NCI-H226 (cell line): ENCODE measurements around the gene AMZ1.
A peak's percentile ranks its signal among the peaks of the same experiment; 100 is the strongest.
"Not testable (repeated sequence)": the region's sequence is repeated elsewhere in the genome, so short reads cannot be mapped to it uniquely, and the experiment has no call there.

Experiments
- DNase-seq: peaks from one replicate; pipeline ENCODE4 v3.0.0-alpha.2; 2015

AMZ1 gene

GRCh38 chr7:2692543-2692942 is 4.5 kb downstream of the AMZ1 start:
- DNase-seq, result no peak

- not testable (repeated sequence) for DNase-seq
Measured at GRCh38 chr7:2693420-2694121, 5.6 kb downstream of the AMZ1 start.

GRCh38 chr7:2694122-2694436 is 6.1 kb downstream of the AMZ1 start:
- DNase-seq, result not testable (repeated sequence)

- DNase-seq, result no peak
Measured at GRCh38 chr7:2698581-2699288, 10.7 kb downstream of the AMZ1 start.

DNA sequence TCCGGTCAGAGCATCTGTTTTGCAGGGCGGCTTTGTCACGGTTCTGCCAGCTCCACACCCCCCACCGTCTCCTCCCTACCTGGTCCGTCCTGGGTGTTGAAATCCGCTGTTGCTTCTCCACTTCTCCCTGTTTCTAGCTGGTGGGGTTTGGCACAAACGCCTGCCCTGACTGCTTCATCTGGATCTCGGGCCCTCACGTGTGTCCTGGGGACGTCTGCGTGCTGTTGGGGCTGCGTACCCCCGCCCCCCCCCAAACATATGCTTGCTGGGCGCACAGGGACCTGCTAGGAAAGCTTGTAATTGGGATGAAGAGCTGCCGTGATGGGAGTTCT is 11.3 kb downstream of the AMZ1 start:
- DNase-seq, result no peak

GRCh38 chr7:2700141-2700850 is 12.3 kb downstream of the AMZ1 start:
- no peak for DNase-seq

DNA sequence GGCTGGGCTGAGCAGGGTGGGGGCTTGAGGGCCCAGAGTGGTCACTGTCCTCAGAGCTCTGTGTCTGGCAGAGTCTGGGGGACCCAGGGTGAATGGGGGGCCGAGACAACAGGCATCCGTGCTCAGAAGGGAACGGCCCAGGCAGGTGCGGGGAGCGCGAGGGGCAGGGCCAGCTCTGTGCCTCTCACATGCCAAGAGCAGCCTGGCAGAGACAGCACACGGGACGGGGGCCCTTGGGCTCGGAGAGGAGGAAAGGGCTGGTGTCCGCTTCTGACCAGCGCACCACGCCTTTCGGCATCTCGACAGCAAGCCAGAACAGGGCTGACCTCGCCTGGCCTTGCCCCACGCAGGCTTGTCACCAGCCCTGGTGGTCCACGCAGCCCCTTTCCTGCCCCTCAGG is 13.4 kb downstream of the AMZ1 start:
- DNase-seq, result no peak

DNA sequence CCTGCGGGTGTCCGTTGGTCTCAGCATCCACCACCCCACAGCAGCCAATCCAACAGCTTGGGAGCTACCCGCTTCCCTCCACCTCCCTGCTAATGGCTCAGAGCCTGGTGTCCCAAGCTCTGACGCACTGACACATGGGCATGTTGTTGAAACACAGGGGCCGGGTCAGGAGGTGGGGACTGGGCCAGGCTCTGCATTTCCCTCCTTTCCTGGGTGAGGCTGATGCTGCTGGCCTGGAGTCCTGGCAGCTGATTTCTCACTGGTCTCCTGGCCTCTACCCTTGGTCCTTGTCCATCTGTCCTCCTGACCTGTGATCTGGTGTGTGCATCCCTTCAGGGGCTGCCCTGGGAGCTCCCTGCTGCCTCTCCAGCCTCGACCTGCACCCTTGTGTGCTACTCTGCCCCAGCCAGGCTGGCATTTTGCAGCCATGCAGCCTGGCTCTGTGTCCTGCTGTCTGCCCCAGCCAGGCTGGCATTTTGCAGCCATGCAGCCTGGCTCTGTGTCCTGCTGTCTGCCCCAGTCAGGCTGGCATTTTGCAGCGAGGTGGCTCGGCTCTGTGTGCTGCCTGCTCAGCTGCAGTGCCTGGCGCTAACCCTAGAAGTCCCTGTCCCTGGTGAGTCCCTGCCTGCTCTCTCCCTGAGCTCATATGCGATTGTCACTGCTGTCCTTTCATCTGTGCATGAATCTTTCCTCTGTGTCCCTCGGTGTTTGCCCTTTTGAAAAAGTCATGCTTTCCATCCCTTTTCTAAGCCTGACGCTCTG is 14.0 kb downstream of the AMZ1 start:
- DNase-seq, result no peak

- DNase-seq, result no peak
Measured at GRCh38 chr7:2702594-2702957, 14.6 kb downstream of the AMZ1 start.

DNA sequence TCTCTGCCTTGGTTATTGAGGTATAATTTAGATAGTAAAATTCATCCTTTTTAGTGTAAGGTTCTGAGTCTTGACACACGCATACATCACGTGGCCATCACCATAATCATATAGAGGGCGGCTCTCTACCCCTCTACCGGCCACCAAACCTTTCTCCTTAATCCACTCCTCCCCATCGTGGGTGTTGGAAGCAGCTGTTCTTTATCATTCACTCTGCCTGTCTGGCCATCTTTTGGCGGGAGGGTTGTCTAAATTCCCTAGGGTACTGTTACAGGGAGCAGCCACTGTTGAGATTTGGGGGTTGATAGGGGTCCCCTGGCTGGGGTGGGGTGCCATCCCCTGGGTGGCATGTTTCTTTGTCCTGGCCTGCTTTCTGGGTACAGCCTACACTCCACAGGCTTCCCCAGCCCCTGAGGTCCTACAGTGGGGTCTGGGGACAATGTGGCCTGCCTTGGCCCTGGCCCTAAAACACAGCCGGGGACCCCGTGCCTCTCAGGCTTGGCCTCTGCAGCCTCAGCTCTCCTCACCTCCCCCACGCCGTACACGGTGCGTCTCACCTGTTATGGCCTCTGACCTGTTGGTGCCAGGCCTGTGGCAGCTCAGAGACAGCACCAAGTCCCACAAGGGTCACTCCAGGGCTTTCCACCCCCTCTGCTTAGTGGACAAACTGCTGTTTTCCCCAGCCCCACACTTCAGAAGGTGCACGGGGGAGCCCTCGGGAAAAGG is 17.5 kb downstream of the AMZ1 start:
- DNase-seq, result no peak

DNA sequence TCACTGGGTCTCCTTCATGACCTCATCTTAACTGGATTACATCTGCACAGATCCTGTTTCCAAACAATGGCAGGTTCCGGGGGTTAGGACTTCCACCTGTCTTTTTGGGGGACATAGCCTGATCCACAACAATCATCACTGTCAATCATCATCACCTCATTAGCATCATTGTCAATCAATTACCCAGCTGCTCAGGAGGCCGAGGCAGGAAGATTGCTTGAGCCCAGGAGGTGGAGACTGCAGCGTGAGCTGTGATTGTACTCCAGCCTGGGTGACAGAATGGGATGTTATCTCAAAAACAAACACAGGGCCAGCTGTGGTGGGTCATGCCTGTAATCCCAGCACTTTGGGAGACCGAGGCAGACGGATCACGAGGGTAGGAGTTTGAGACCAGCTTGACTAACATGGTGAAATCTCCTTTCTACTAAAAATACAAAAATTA is 18.7 kb downstream of the AMZ1 start:
- DNase-seq, result no peak

GRCh38 chr7:2707481-2707880 is 19.5 kb downstream of the AMZ1 start:
- no peak for DNase-seq

DNA sequence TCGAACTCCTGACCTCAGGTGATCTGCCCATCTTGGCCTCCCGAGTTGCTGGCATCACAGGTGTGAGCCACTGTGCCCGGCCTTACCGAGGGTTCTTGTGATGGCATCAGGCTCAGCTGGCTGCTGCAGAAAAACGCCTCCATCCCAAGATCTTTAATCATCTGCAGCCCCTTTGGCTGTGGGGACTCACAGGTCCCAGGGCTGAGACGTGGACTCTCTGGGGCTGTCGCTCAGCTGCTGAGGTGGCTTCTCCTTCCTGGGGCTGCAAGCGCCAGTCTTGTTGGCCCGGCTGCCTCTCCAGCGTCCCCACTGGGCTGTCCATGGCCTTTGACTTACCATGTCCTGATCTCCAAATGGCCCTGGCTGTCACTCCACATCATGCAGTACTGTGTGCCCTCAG is 20.0 kb downstream of the AMZ1 start:
- DNase-seq, result no peak

DNA sequence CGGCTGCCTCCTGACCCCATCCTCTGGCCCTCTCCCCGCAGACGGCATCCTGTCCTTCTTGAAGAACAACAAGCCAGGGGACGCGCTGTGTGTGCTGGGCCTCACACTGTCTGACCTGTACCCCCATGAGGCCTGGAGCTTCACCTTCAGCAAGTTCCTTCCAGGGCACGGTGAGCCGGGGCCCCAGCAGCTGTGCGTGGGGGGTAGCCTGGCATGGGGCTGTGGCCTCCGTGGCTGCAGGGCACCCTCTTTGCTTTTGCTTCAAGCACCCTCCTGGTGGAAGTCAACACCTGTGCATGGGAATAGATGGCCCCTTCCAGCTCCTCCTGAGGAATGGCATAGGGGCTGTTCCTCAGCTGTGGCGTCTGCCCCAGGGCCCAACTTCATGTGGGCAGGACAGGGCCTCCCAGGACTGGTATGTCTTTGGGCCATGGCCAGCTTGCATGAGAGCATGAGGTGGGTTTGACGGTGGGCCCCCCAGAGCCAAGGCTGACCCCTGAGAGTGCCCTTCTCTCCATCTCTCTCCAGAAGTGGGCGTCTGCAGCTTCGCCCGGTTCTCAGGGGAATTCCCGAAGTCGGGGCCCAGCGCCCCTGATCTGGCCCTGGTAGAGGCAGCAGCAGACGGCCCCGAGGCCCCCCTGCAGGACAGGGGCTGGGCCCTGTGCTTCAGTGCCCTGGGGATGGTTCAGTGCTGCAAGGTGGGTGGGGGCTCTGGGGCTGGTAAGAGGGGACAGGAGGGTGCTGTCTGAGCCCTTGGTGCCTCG is 20.7 kb downstream of the AMZ1 start:
- no peak for DNase-seq

DNA sequence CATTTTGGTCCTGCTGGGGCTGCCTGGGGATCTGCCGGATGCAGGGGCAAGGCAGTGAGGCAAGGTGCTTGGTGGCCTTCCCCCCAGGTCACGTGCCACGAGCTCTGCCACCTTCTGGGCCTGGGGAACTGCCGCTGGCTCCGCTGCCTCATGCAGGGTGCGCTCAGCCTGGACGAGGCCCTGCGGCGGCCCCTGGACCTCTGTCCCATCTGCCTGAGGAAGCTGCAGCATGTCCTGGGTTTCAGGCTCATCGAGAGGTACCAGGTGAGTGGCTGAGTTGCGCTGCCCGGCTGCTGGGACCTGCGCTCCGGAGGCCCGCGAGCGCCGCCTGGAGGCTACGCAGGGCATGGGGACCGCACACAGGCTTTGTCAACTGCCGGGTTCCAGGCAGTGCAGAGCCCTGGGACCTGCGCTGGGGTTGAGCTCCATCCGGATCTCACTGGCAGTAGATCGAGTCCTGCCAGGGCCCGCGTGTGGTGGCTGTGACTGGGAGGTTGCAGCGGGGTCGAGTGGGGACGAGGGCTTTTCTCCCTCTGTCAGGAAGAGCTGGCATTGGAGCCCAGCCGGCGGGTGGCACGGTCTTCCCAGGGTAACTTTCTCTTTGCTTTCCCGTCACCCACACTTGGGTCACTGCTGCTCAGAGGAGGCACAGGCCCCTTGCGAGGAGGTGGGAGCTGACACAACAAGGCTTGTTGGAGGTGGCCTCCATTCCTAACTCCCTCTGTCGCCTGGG is 21.7 kb downstream of the AMZ1 start:
- peak; percentile 28 for DNase-seq

GRCh38 chr7:2710286-2710655 is 22.3 kb downstream of the AMZ1 start:
- no peak for DNase-seq

- no peak for DNase-seq
Measured at GRCh38 chr7:2710901-2711551, 23.0 kb downstream of the AMZ1 start.

DNA sequence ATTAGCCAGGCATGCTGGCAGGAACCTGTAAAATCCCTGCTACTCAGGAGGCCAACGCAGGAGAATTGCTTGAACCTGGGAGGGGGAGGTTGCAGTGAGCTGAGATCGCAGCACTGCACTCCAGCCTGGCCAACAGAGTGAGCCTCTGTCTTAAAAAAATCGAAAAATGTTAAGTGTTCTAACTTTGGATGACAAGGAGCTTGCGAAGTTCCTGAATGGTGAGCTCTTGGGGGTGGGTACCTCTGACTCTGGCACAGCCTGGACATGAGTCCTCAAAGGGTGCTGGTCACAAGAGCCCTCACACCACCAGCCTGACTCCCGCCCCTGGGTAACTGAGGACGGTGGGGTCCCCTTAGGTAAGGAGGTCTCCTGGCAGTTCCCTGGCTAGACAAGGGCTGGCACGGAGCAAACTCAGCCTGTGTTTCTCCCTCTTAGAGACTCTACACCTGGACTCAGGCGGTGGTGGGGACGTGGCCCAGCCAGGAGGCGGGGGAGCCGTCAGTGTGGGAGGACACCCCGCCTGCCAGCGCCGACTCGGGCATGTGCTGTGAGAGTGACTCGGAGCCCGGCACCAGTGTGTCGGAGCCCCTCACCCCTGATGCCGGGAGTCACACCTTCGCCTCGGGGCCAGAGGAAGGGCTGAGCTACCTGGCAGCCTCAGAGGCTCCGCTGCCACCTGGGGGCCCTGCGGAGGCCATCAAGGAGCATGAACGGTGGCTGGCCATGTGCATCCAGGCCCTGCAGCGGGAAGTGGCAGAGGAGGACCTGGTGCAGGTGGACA is 24.1 kb downstream of the AMZ1 start:
- no peak for DNase-seq

GRCh38 chr7:2713370-2713769 is 25.4 kb downstream of the AMZ1 start:
- no peak for DNase-seq

DNA sequence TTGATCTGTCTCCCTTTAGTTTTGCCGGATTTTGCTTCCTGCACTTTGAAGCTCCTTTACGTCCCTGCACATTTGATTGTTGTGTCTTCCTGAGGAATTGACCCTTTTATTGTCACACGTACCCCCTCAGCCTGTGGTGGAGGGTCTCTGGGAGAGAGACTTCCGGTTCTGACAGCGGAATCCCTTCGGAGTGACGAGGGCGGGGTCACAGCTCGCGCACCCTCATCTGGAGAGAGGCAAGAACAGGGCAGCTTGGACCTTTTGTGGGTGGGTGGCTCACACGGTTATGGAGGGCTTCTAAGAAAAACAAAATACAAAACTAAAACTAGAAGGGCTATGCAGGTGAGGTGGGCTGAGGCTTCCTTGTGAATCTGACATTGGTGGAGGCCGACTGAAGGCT is 26.0 kb downstream of the AMZ1 start:
- DNase-seq, result no peak
